Mesenchymal stem cell (in vitro differentiated cells and primary cell): Measurements from ENCODE around the gene BICDL1.

ENCODE experiments used
- DNase-seq: peaks from one replicate; pipeline ENCODE4 v3.0.0-alpha.2; 2013
- H2AFZ ChIP-seq: one replicate; pipeline ENCODE4 v1.6.1; 2013; ENCODE audit warnings: low read depth, mild to moderate bottlenecking, control low read depth, inconsistent platforms, low read length, moderate library complexity
- H2AK5ac ChIP-seq: 2 replicates; pipeline ENCODE4 v1.6.1; 2013; ENCODE audit warnings: low read length, moderate library complexity, mild to moderate bottlenecking, inconsistent platforms; ENCODE audit not compliant: severe bottlenecking
- H2BK120ac ChIP-seq: one replicate; pipeline ENCODE4 v1.6.1; 2013; ENCODE audit warnings: low read depth, mild to moderate bottlenecking, inconsistent platforms, low read length, moderate library complexity
- H2BK12ac ChIP-seq, 2 experiments: one replicate each; pipeline ENCODE4 v1.6.1; 2013; ENCODE audit warnings: inconsistent platforms in 2 of 2, low read length in 2 of 2, mild to moderate bottlenecking in 2 of 2, moderate library complexity in 2 of 2, control low read depth in 1 of 2
- H2BK15ac ChIP-seq: one replicate; pipeline ENCODE4 v1.6.1; 2013; ENCODE audit warnings: mild to moderate bottlenecking, low read depth, inconsistent platforms; ENCODE audit not compliant: poor library complexity, severe bottlenecking
- H2BK5ac ChIP-seq: 2 replicates; pipeline ENCODE4 v1.6.1; 2013; ENCODE audit warnings: low read depth, mild to moderate bottlenecking, low read length, control low read depth, inconsistent platforms; ENCODE audit not compliant: poor library complexity, severe bottlenecking
- H3K14ac ChIP-seq, 2 experiments: one replicate each; pipeline ENCODE4 v1.6.1; 2013; ENCODE audit warnings: inconsistent platforms in 2 of 2, low read length in 2 of 2, control low read depth in 1 of 2, mild to moderate bottlenecking in 1 of 2, moderate library complexity in 1 of 2
- H3K18ac ChIP-seq, 2 experiments: one replicate each; pipeline ENCODE4 v1.6.1; 2013; ENCODE audit warnings: inconsistent platforms in 2 of 2, low read length in 2 of 2, control low read depth in 1 of 2, low read depth in 1 of 2, mild to moderate bottlenecking in 1 of 2
- H3K23ac ChIP-seq, 2 experiments: one replicate each; pipeline ENCODE4 v1.6.1; 2013; ENCODE audit warnings: inconsistent platforms in 2 of 2, low read length in 2 of 2, mild to moderate bottlenecking in 2 of 2, moderate library complexity in 2 of 2, control low read depth in 1 of 2
- H3K27ac ChIP-seq: 2 replicates; pipeline ENCODE4 v1.5.1; 2013; ENCODE audit warnings: mild to moderate bottlenecking, moderate library complexity, low read length, control low read depth, inconsistent platforms; ENCODE audit not compliant: poor library complexity, severe bottlenecking
- H3K27me3 ChIP-seq, 2 experiments: 2 replicates each; pipeline versions ENCODE4 v1.6.1 to v1.7.0; 2013; ENCODE audit warnings: low read length in 2 of 2, mild to moderate bottlenecking in 2 of 2, moderate library complexity in 2 of 2, control low read depth in 1 of 2, inconsistent platforms in 1 of 2; ENCODE audit not compliant: control insufficient read depth in 1 of 2, insufficient read depth in 1 of 2
- H3K36me3 ChIP-seq, 2 experiments: 2 replicates each; pipeline versions ENCODE4 v1.6.1 to v1.7.0; 2013; ENCODE audit warnings: low read length in 2 of 2, control low read depth in 1 of 2, inconsistent platforms in 1 of 2, low read depth in 1 of 2, mild to moderate bottlenecking in 1 of 2; ENCODE audit not compliant: insufficient read depth in 2 of 2, control insufficient read depth in 1 of 2
- H3K4ac ChIP-seq, 2 experiments: one replicate each; pipeline ENCODE4 v1.6.1; 2013; ENCODE audit warnings: inconsistent platforms in 2 of 2, low read length in 2 of 2, mild to moderate bottlenecking in 2 of 2, moderate library complexity in 2 of 2, control low read depth in 1 of 2, low read depth in 1 of 2
- H3K4me1 ChIP-seq: 2 replicates; pipeline ENCODE4 v1.6.1; 2013; ENCODE audit warnings: low read depth, low read length, control low read depth; ENCODE audit not compliant: control insufficient read depth, insufficient read depth
- H3K4me2 ChIP-seq: 2 replicates; pipeline ENCODE4 v1.6.1; 2013; ENCODE audit warnings: low read length, mild to moderate bottlenecking, inconsistent platforms; ENCODE audit not compliant: poor library complexity, severe bottlenecking
- H3K4me3 ChIP-seq, 2 experiments: 2 replicates each; pipeline versions ENCODE4 v1.5.1 to v1.7.0; 2013; ENCODE audit warnings: low read length in 2 of 2, mild to moderate bottlenecking in 2 of 2, control low read depth in 1 of 2, low read depth in 1 of 2; ENCODE audit not compliant: insufficient read depth in 1 of 2
- H3K79me1 ChIP-seq: replicated peaks from 2 replicates; pipeline ENCODE4 v1.6.1; 2013; ENCODE audit warnings: mild to moderate bottlenecking, control low read depth, low read length, inconsistent platforms; ENCODE audit not compliant: poor library complexity, severe bottlenecking
- H3K9ac ChIP-seq: 2 replicates; pipeline ENCODE4 v1.7.0; 2013; ENCODE audit warnings: mild to moderate bottlenecking, low read length, moderate library complexity
- H3K9me3 ChIP-seq: 2 replicates; pipeline ENCODE4 v1.7.0; 2013; ENCODE audit warnings: mild to moderate bottlenecking, low read length; ENCODE audit not compliant: control insufficient read depth
- H4K8ac ChIP-seq: one replicate; pipeline ENCODE4 v1.6.1; 2013; ENCODE audit warnings: inconsistent platforms, mild to moderate bottlenecking, low read length, moderate library complexity
- H4K91ac ChIP-seq: one replicate; pipeline ENCODE4 v1.6.1; 2013; ENCODE audit warnings: mild to moderate bottlenecking, low read length, inconsistent platforms
- WGBS: methylation state at CpG from one replicate; pipeline ENCODE4 v1.1.7; 2013; ENCODE audit warnings: mixed read lengths; 5-methylcytosine and 5-hydroxymethylcytosine counted together

The BICDL1 gene

DNA sequence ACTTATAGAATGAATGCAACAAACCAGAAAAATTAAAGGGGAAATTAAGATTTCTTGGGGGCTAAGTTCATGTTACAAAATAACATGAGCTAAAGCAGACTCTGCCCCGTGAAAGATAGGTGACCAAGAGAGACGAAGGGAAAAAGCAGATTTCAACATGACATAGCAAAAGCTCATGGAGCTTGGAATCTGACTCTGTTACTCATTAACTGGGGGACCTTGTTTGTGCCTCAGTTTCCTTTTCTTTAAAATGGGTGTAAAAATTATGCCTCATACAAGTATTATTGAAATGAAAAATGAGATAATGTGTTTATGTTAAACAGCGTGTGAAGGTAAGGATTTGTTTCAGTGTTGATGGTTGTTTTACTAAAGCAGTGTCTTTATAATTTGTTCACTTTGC is 11.5 kb downstream of the BICDL1 start:
- 86% methylated on average over 2 of the region's 3 CpGs for WGBS
- H2AFZ ChIP-seq, result no peak overlapping the region
- no peaks in the 10 kb centered on the region for H3K9me3 ChIP-seq
- no peak overlapping the region for H2BK15ac ChIP-seq
- no peak overlapping the region for H3K4ac ChIP-seq
- H3K23ac ChIP-seq, result no peak overlapping the region
- no peak overlapping the region for H2BK12ac ChIP-seq
- H4K8ac ChIP-seq, result no peak overlapping the region
- no peak overlapping the region for H2BK120ac ChIP-seq
- H3K27ac ChIP-seq, result no peak overlapping the region
- no peak overlapping the region for H3K9ac ChIP-seq
- H3K4me2 ChIP-seq, result no peak overlapping the region
- no peaks in the 10 kb centered on the region for H3K79me1 ChIP-seq
- no peak overlapping the region for H3K18ac ChIP-seq
- no peaks in the 10 kb centered on the region for H3K4me1 ChIP-seq
- H3K36me3 ChIP-seq, result no peaks in the 10 kb centered on the region
- no peak overlapping the region for H3K14ac ChIP-seq
- no peak for DNase-seq
- no peak overlapping the region for H4K91ac ChIP-seq
- H2BK5ac ChIP-seq, result no peak overlapping the region
- peaks cover 9 to 55% of the 10 kb centered on the region in 2 experiments for H3K27me3 ChIP-seq
- no peak overlapping the region for H3K4me3 ChIP-seq
- no peak overlapping the region for H2AK5ac ChIP-seq

DNA sequence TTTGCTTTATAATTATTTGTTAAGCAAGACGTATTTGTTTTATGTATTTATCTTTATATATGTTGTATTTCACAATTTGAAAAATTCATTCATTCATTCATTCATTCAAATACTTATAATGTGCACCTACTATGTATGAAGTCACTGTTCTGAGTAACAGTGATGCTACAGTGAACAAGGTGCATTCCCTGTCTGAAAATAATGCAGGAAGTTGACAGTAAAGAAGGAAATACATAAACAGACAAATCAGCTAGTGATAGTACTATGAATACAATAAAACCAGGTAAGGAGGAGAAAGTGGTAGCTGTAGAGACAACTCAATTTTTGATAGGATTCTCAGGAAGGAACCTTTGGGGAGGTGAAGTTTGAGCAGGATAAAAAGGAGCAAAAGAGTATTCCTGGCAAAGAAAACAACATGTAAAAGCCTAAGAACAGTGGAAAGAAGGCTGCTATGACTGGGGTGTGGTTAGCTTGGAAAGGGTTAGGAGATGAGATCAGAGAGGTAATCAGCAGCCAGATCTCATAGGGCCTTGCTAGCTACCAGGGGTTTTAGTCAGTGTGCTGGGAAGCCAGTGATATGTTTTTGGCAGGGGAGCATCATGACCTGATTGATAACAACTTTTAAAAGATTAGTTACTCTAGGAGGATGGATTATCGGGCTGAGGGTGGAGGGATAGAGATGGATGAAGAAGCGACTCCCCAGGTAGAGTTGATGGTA is 17.4 kb downstream of the BICDL1 start:
- WGBS, result 85% methylated on average over 2 of the region's 3 CpGs
- no peak overlapping the region for H3K9ac ChIP-seq
- no peak overlapping the region for H2BK15ac ChIP-seq

DNA sequence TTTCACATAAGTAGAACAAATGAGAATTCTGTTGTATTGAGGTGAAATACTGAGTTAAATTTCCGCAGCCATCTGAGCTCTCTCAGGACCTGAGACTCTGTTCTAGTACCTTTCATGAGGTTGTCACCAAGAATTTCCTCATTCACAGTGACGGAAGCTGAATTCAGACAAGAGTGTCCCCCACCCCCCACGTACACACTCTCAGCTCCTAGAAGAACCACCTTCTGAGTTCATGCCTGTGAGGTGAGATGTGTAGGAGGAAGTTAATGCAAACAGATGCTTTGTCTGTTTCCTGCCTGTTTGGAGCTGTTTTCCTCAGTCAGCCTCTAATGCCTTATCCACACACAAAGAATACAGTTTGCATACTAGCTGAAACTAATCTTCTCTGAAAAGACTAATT is 18.2 kb downstream of the BICDL1 start:
- no peak overlapping the region for H2BK12ac ChIP-seq
- WGBS, result no CpG with 5 or more reads among the region's 3 CpGs
- no peak overlapping the region for H4K91ac ChIP-seq
- no peak overlapping the region for H3K27ac ChIP-seq
- no peak overlapping the region for H2BK5ac ChIP-seq
- H3K4ac ChIP-seq, result no peak overlapping the region
- no peak for DNase-seq
- no peaks in the 10 kb centered on the region for H3K36me3 ChIP-seq
- no peak overlapping the region for H4K8ac ChIP-seq
- H3K4me3 ChIP-seq, result no peak overlapping the region
- no peaks in the 10 kb centered on the region for H3K79me1 ChIP-seq
- no peak overlapping the region for H3K9ac ChIP-seq
- H2AFZ ChIP-seq, result no peak overlapping the region
- no peak overlapping the region for H3K23ac ChIP-seq
- H3K18ac ChIP-seq, result no peak overlapping the region
- H2BK120ac ChIP-seq, result no peak overlapping the region
- peaks cover 10 to 53% of the 10 kb centered on the region in 2 experiments for H3K27me3 ChIP-seq
- H2AK5ac ChIP-seq, result no peak overlapping the region
- H3K4me2 ChIP-seq, result no peak overlapping the region
- no peaks in the 10 kb centered on the region for H3K4me1 ChIP-seq
- H3K14ac ChIP-seq, result no peak overlapping the region
- H3K9me3 ChIP-seq, result no peaks in the 10 kb centered on the region
- H2BK15ac ChIP-seq, result no peak overlapping the region

More for the DNA sequence above, 17.4 kb downstream of the BICDL1 start:
- Histone ChIP-seq H3K4me3 (no peak overlapping the region), H3K4me1 (no peaks in the 10 kb centered on the region), H2AK5ac (no peak overlapping the region), H2BK120ac (no peak overlapping the region), H3K14ac (no peak overlapping the region), H2AFZ (no peak overlapping the region), H3K9me3 (no peaks in the 10 kb centered on the region), H3K27ac (no peak overlapping the region), H3K79me1 (no peaks in the 10 kb centered on the region), H4K8ac (no peak overlapping the region), H2BK5ac (no peak overlapping the region), H4K91ac (no peak overlapping the region), H3K23ac (no peak overlapping the region), H3K4ac (no peak overlapping the region), H3K27me3 (peaks cover 10 to 44% of the 10 kb centered on the region in 2 experiments), H3K36me3 (no peaks in the 10 kb centered on the region), H3K4me2 (no peak overlapping the region), H2BK12ac (no peak overlapping the region), H3K18ac (no peak overlapping the region)
- DNase-seq, result no peak

DNA sequence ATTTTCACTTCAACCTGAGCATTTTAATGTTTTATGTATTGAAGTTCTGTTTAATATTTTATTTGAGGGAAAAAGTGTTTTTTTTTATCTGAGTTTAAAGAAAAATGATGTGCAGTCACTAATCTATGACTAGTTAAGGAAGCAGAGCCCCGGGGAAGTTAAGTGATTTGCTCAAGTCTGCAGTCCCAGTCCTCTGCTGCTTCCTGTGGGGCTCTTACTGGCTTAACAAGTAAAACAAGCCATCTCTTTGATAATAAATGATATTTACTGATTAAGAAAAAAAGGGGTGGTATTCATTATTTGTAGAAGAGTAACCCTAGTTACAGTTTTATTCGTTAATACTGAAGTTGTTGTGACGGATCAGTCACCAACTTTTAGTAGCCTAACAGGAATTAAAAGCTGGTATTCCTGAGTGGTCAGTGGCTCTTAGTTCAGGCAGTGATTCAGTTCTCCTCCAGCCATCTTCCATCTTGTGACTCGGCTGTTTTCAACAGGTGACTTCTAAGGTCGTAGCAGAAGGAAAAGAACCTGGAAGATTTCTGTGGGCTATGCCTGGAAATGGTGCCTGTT is 21.7 kb downstream of the BICDL1 start:
- no peak overlapping the region for H3K4me2 ChIP-seq
- H3K36me3 ChIP-seq, result no peaks in the 10 kb centered on the region
- H2BK15ac ChIP-seq, result no peak overlapping the region
- 79% methylated on average over 5 of the region's 5 CpGs for WGBS
- DNase-seq, result no peak
- H3K9me3 ChIP-seq, result no peaks in the 10 kb centered on the region
- no peak overlapping the region for H3K14ac ChIP-seq
- H3K4me3 ChIP-seq, result no peak overlapping the region
- no peak overlapping the region for H2AK5ac ChIP-seq
- H4K91ac ChIP-seq, result no peak overlapping the region
- H2AFZ ChIP-seq, result no peak overlapping the region
- no peak overlapping the region for H2BK120ac ChIP-seq
- no peaks in the 10 kb centered on the region for H3K79me1 ChIP-seq
- no peak overlapping the region for H3K27ac ChIP-seq
- no peak overlapping the region for H2BK12ac ChIP-seq
- H3K9ac ChIP-seq, result no peak overlapping the region
- H3K4ac ChIP-seq, result no peak overlapping the region
- no peak overlapping the region for H3K18ac ChIP-seq
- H4K8ac ChIP-seq, result no peak overlapping the region
- H2BK5ac ChIP-seq, result no peak overlapping the region
- peaks cover 12 to 48% of the 10 kb centered on the region in 2 experiments for H3K27me3 ChIP-seq
- H3K23ac ChIP-seq, result no peak overlapping the region
- no peaks in the 10 kb centered on the region for H3K4me1 ChIP-seq
